DND-41 (cell line): ENCODE measurements around the gene MRLN.

ENCODE experiments used
- ATAC-seq: fragments of 200-7000 bp; cut with Tn5 transposase; 3 replicates; pipeline ENCODE4 v1.9.1; 2021; ENCODE audit warnings: low read depth; ENCODE audit not compliant: insufficient read depth
- DNase-seq: peaks from one replicate; pipeline ENCODE4 v3.0.0-alpha.2; 2020
- H2AFZ ChIP-seq: 2 replicates; pipeline ENCODE4 v1.6.0; 2012; ENCODE audit warnings: low read depth, low read length
- H3K27ac ChIP-seq: 2 replicates; pipeline ENCODE4 v1.5.1; 2012; ENCODE audit warnings: low read length, inconsistent platforms
- H3K27me3 ChIP-seq: fragments of 200-600 bp; sonication (generic); 2 replicates; pipeline ENCODE4 v1.6.0; 2012; ENCODE audit warnings: low read length, mild to moderate bottlenecking, inconsistent platforms; ENCODE audit not compliant: insufficient read depth, poor library complexity
- H3K36me3 ChIP-seq: 2 replicates; pipeline ENCODE4 v1.5.1; 2012; ENCODE audit warnings: low read length, inconsistent platforms; ENCODE audit not compliant: insufficient read depth
- H3K4me1 ChIP-seq: 2 replicates; pipeline ENCODE4 v1.5.1; 2012; ENCODE audit warnings: mild to moderate bottlenecking, low read length; ENCODE audit not compliant: insufficient read depth
- H3K4me2 ChIP-seq: 2 replicates; pipeline ENCODE4 v1.6.0; 2012; ENCODE audit warnings: mild to moderate bottlenecking, moderate library complexity, low read length, inconsistent platforms; ENCODE audit not compliant: insufficient read depth
- H3K4me3 ChIP-seq, 2 experiments: fragments of 200-600 bp in 1 of 2; shearing (Covaris generic) in 1 of 2; 2 replicates each; pipeline ENCODE4 v1.5.1; 2012 to 2016; ENCODE audit warnings: inconsistent platforms in 2 of 2, low read length in 2 of 2, mild to moderate bottlenecking in 2 of 2, low read depth in 1 of 2, moderate library complexity in 1 of 2
- H3K79me2 ChIP-seq: 2 replicates; pipeline ENCODE4 v1.6.0; 2012; ENCODE audit warnings: low read length, inconsistent platforms; ENCODE audit not compliant: insufficient read depth
- H3K9ac ChIP-seq: 2 replicates; pipeline ENCODE4 v1.6.0; 2012; ENCODE audit warnings: low read depth, mild to moderate bottlenecking, inconsistent platforms, low read length, moderate library complexity
- H3K9me3 ChIP-seq: 2 replicates; pipeline ENCODE4 v1.5.1; 2012; ENCODE audit warnings: low read length, moderate library complexity, mild to moderate bottlenecking, inconsistent platforms; ENCODE audit not compliant: insufficient read depth, severe bottlenecking
- H4K20me1 ChIP-seq: 2 replicates; pipeline ENCODE4 v1.6.0; 2012; ENCODE audit warnings: low read length; ENCODE audit not compliant: insufficient read depth
- EZH2 ChIP-seq: IDR thresholded peaks from 3 replicates; pipeline ENCODE4 v1.6.1; 2012; ENCODE audit warnings: borderline replicate concordance, low read depth, mild to moderate bottlenecking, moderate library complexity, low read length, inconsistent platforms; ENCODE audit not compliant: severe bottlenecking
- TF ChIP-seq, protein P1 (sequence below): IDR thresholded peaks from 2 replicates; pipeline ENCODE4 v1.5.1; 2012; ENCODE audit warnings: borderline replicate concordance, low read length, moderate library complexity, mild to moderate bottlenecking; ENCODE audit not compliant: poor library complexity, severe bottlenecking; ENCODE audit errors: extremely low read depth

Gene MRLN

DNA sequence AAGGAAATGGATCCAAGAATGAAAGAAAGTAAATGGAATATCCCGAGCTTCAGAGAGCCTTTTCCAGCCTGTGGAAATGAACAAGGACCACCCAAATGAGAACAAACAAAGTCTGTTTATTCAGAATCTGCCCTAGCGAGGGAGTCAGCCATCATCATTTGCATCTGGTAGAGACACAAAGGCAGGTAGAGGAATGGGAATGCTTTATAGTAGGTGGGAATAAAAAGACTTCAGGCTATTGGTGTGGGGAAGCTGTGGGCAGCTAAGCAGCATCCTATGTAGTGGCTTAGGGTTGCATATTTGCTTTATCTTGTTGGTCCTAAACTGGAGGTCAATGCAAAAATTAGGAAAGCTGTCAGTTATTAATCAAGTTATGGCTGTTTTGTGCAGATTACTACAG, 9.2 kb upstream of the MRLN start:
- H3K79me2 ChIP-seq: no peaks in the 10 kb centered on the region
- no peaks in the 10 kb centered on the region for H4K20me1 ChIP-seq
- H3K9ac ChIP-seq: no peak overlapping the region
- no peak overlapping the region for H3K27ac ChIP-seq
- H3K4me2 ChIP-seq: no peak overlapping the region
- ATAC-seq (no peak), DNase-seq (no peak)
- no peaks in the 10 kb centered on the region for H3K4me1 ChIP-seq
- TF ChIP-seq, protein P1, sequence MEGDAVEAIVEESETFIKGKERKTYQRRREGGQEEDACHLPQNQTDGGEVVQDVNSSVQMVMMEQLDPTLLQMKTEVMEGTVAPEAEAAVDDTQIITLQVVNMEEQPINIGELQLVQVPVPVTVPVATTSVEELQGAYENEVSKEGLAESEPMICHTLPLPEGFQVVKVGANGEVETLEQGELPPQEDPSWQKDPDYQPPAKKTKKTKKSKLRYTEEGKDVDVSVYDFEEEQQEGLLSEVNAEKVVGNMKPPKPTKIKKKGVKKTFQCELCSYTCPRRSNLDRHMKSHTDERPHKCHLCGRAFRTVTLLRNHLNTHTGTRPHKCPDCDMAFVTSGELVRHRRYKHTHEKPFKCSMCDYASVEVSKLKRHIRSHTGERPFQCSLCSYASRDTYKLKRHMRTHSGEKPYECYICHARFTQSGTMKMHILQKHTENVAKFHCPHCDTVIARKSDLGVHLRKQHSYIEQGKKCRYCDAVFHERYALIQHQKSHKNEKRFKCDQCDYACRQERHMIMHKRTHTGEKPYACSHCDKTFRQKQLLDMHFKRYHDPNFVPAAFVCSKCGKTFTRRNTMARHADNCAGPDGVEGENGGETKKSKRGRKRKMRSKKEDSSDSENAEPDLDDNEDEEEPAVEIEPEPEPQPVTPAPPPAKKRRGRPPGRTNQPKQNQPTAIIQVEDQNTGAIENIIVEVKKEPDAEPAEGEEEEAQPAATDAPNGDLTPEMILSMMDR: no peak
- no peak for TF ChIP-seq EZH2
- H3K36me3 ChIP-seq: no peaks in the 10 kb centered on the region
- H3K27me3 ChIP-seq: no peaks in the 10 kb centered on the region
- no peak overlapping the region for H2AFZ ChIP-seq
- no peaks in the 10 kb centered on the region for H3K9me3 ChIP-seq
- H3K4me3 ChIP-seq: no peak overlapping the region

DNA sequence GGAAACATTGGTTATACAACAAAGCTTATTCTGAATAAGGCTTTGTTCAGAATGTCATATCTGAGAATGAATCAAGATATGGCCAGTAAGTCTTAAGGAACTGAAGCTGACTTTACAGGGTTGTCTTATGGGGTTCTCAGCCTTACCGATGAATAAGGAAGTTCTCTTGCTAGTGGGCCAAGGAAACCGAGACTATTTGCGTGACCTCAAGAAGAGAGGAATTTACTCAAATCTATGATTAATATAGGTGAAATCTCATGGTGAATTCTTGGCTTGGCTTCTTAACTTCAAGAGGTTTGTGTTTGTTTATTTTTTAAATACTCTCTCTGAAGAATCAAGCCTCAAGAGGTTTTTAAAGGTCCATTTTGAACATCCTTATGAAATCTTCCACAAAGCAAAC, 4.7 kb upstream of the MRLN start:
- ATAC-seq (no peak), DNase-seq (no peak)
- no peaks in the 10 kb centered on the region for H4K20me1 ChIP-seq
- no peak overlapping the region for H3K4me3 ChIP-seq
- no peaks in the 10 kb centered on the region for H3K79me2 ChIP-seq
- H2AFZ ChIP-seq: no peak overlapping the region
- H3K27ac ChIP-seq: no peak overlapping the region
- no peaks in the 10 kb centered on the region for H3K27me3 ChIP-seq
- H3K4me2 ChIP-seq: no peak overlapping the region
- H3K9ac ChIP-seq: no peak overlapping the region
- TF ChIP-seq, protein P1: no peak
- TF ChIP-seq EZH2: no peak
- no peaks in the 10 kb centered on the region for H3K9me3 ChIP-seq
- H3K4me1 ChIP-seq: no peaks in the 10 kb centered on the region
- no peaks in the 10 kb centered on the region for H3K36me3 ChIP-seq

DNA sequence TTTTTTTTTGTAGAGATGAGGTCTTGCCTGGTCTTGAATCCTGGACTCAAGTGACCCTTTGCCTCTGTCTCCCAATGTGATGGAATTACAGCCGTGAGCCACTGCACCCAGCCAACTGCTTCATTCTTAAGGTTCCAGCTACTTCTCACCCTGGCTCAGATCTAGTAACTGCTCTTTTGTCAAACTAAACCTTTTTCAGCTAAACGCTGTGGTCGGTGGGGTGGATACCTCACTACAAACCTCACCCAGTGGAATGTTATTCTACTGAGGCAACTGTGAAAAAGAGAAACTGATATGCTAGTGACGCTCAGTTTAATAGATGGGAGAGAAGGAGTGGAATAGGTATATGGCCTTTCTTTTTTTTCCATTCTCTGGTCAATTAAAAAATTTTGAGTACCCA, 1.7 kb upstream of the MRLN start:
- no peaks in the 10 kb centered on the region for H3K79me2 ChIP-seq
- H2AFZ ChIP-seq: no peak overlapping the region
- ATAC-seq (no peak), DNase-seq (no peak)
- no peaks in the 10 kb centered on the region for H4K20me1 ChIP-seq
- H3K27ac ChIP-seq: no peak overlapping the region
- H3K9ac ChIP-seq: no peak overlapping the region
- H3K36me3 ChIP-seq: no peaks in the 10 kb centered on the region
- no peaks in the 10 kb centered on the region for H3K27me3 ChIP-seq
- no peak overlapping the region for H3K4me2 ChIP-seq
- TF ChIP-seq, protein P1: no peak
- TF ChIP-seq EZH2: no peak
- H3K4me3 ChIP-seq: no peak overlapping the region
- H3K4me1 ChIP-seq: no peaks in the 10 kb centered on the region
- no peaks in the 10 kb centered on the region for H3K9me3 ChIP-seq

DNA sequence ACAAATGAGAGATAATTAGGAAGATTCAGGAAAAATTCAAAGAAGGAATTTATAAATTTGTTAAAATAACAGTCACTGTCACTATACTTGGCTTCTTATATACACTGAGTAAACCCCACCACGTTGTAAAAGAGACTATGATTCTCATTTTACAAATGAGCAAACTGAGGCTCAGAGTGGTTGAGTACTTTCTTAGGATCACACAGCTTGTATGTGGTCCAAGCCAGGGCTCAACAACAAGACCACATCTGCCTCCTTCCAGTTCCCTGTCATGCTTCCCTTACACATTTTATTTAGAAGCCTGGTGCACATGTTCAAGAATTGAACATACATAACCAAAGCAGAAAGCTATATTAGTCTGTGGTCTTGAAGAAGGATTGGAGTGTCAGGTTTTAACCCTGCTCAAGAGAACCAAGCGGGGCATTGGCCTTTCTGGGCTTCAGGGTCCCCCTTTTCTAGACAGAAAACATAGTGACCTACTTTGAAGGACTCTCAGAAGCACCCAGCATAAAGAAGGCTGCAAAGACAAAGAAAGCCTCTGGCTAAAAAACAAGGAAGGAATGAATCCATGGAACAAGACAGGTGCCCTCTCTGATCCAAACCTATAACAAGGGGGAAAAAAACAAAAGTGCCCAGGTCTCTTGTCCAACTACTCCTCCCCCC, 846 bp downstream of the MRLN start:
- Histone ChIP-seq H3K27ac (no peak overlapping the region), H3K4me3 (no peak overlapping the region), H3K27me3 (no peaks in the 10 kb centered on the region), H3K4me1 (no peaks in the 10 kb centered on the region), H3K9me3 (no peaks in the 10 kb centered on the region), H3K79me2 (no peaks in the 10 kb centered on the region), H2AFZ (no peak overlapping the region), H3K36me3 (no peaks in the 10 kb centered on the region), H4K20me1 (no peaks in the 10 kb centered on the region), H3K4me2 (no peak overlapping the region), H3K9ac (no peak overlapping the region)
- DNase-seq (no peak), ATAC-seq (no peak)
- TF ChIP-seq EZH2: no peak
- TF ChIP-seq, protein P1: no peak
